Ramos (cell line): Measurements from ENCODE around the gene NOS3.

Experiments used
- in situ Hi-C: fragments of 300-500 bp; cut with MboI; formaldehyde crosslinking; loops from one replicate; pipeline ENCODE4 v1.14.3; 2022; ENCODE audit warnings: low sequenced_read_pairs; ENCODE audit not compliant: unreplicated experiment

Gene NOS3

DNA sequence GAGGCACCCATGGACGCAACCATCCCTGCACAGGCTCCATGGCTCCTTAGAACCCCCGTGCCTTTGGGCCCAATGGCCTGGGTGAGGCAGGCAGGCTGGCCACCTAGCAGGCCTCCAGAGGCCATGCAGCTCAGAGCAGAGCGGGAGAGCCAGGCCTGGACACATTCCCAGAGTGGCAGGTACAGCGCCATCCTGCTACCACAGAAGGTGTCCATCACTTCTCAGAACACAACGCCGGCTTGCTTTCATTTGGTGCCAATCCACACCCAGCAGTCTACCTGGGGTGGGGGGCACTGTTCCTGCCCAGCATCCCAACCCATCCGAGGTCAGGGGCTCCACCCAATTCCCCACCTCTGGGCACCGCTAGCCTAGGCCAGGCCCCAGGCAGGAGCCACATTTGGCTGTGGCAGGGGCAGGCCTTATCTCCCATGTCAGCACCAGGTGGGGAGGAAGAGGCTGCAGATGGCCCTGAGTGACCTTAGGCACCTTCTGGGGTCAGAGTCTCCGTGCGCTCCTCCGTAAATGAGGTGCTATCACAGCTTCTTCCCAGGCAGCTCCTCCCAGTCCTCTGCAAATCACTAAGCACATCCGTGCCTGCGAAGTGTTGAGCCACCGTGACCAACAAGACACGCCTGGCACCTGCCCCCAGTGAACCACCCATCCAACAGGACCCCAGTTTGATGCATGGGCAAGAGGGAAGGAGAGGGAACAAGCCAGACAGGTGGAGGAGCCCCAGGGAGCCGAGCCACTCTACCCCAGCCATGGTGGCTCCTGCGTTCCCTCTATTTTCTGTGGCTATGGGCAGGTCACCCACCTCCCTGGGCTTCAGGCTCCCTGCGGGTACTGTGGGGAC lies 26.9 kb upstream of the NOS3 start:
- in situ Hi-C loops = no loop called here

DNA sequence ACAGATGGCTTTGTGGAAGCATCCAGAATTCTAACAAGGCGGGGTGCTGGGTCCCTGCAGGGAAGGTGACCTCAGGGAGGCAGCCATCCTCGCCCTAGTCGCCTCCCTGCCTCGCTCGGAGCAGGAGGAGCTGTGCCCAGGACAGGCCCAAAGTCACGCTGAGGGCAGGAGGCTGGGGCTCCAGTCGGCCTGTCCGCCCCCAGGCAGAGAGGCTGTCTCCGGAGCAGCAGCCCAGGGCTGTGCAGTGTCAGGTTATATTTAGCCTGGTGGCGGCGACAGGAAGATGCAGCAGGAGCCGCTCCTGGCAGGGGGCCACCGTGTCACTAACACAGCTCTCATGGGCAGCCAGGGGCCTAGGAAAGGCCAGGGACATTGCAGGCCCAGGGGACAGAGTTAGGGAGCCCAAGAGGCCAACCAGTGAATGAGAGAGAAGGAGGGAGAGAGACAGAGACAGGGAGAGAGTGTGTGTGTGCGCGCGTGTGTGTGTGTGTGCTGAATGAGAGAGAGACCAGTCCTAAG lies 26.2 kb upstream of the NOS3 start:
- in situ Hi-C loops = no loop called here

DNA sequence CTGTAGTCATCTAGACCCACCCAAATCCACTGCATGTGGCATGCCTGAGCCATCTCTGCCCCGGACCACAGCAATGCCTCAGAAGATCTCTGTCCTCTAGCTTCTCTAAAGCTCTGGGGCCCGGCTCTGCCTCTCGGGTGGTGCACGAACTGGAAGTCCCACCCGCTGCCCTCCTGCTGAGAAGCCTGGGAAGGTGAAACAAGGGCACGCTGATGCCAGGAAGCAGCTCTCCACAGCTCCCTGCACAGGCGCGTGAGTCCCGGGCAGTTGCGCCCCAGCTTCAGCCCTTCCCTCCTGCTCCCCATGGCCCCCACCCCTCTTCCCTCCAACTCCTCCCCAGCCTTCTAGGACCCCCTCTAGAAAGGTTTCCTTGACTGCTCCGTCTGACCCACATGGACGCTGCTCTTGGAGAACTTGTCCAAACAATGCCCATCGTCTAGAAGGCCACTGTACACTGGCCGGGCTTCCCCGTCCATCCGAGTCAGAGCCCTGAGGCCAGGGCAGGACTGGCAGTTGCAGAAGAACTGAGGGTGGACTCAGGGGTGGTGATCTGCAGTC lies 25.5 kb upstream of the NOS3 start:
- in situ Hi-C loops = no loop called here

DNA sequence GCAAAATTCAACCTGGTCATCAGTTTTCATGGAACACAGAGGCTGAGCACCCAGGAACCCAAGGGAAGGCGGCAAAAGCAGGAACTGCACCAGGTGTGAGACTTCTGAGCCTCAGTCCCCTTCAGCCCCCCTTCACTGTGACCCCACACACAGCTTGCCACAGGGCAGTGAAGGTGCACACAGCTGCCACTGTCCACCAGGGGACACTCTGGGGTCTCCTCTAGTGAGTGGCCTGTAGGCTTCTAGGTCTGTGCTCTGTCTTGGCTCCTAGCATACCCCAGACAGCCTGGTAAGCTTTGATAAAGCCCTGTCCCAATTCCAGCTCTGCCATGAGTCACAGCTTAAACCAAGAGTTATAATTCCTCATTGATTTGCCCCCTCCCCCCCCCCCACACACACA lies 24.8 kb upstream of the NOS3 start:
- in situ Hi-C loops = no loop called here

DNA sequence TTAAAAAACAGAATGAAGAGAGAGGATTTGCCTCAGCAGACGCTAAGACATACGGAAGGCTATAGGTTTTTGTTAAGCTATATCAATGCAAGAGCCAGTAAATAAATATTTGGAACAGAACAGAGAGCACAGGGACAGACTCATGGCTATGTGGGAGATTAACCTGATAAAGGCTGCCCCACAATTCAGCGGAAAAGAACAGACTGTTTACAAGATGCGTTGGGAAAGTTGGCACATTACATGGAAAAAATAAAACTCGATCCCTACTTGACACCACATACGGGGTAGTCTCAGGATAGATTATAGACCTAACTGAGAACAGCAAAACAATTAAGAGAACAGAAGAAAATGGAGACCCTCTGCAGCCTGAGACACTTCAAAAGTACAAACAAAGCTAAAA lies 23.5 kb upstream of the NOS3 start:
- in situ Hi-C loops = no loop called here

DNA sequence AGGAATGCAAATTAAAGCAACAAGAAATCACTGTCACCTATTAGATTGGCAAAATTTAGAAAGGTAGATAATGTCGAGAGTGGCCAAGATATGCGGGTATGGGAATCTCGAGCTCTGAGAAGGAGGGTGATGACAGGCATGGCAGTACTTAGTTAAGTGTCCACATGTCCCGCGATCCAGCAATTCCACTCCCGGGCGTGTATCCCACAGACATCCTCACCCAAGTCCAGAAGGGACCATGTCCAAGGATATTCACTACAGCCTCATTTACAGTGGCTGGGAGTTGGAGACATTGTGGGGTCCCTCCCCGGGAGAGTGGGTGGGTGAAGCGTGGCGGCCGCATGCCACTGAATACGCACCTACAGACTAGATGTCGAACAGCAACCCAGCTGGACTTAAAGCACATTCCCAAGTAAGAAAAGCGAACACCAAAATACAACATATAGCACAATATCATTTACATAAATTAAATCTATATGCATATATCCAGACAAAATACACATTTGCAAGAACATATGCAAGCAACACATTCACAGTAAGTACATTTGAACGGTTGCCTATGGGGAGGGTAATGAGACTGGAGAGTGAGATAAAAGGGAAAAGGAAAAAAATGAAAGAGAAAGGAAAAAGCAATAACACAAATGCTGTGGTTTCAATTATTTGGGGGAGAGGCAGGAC lies 22.6 kb upstream of the NOS3 start:
- in situ Hi-C loops = no loop called here

DNA sequence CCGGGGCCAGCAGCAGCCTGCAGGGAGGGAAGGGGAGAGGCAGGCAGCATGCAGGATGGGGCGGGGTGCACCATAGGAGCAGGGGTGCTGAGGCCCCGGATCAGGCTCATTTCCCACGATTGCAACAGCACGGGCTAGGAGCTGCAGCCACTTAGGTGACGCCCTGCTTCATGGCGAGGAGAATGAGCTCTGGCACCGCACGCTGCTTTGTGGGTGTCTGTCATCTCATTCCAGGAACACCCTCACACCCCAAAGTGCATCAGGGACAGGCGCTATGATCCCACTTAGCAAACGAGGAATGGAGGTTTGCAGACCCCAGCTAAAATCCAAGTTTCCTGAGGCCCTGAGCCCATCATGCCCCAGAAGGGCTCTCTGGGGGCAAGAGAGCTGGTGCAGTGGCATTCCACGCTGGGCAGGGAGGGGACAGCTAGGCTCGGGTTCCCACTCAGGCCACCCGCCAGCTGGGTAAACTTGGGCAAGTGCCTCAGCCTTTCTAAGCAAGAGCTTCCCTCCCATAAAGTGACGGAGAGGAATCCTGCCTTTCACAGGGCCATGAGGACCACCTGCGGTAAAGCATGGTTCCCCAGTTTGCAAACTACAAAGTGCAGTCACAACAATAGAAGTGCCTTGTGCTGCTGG lies 22.0 kb upstream of the NOS3 start:
- in situ Hi-C loops = no loop called here

DNA sequence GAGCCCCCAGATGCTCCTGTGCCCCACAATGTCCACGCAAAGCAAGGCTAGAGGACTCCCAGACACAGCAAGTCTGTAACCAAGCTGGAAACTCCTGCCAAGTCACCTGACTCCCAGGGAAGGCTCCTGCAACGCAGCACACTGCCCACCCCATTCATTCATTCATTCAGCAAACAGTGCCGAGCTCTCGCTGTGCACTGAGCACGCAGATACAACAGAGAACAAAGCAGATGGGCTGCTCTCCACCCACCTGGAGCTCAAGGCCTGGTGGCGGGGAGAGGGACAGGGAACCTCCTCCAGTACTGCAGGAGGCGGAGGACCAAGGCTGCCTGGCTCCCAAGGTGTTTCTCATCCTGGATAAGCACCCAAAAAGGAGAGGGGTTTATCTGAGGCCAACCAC lies 21.3 kb upstream of the NOS3 start:
- in situ Hi-C loops = no loop called here

DNA sequence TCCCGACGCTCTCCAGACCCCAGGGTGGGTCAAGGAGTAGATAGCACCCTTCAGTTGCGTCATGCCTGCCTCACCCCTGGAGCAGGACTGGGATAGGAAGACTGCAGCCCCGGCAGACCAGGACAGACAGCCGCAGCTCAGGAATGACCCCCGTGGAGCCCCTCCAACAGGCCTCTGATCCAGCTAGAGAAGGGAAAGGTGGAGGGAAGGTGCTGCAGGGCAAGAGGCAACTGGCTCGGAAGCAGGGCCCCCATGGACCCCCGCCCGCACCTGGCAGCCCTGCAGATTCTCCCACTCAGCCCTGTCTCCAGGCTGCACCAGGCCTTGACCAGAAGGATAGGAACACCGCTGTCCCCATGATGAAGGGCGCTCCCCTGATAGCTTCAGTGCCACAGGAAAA lies 20.4 kb upstream of the NOS3 start:
- in situ Hi-C loops = no loop called here

DNA sequence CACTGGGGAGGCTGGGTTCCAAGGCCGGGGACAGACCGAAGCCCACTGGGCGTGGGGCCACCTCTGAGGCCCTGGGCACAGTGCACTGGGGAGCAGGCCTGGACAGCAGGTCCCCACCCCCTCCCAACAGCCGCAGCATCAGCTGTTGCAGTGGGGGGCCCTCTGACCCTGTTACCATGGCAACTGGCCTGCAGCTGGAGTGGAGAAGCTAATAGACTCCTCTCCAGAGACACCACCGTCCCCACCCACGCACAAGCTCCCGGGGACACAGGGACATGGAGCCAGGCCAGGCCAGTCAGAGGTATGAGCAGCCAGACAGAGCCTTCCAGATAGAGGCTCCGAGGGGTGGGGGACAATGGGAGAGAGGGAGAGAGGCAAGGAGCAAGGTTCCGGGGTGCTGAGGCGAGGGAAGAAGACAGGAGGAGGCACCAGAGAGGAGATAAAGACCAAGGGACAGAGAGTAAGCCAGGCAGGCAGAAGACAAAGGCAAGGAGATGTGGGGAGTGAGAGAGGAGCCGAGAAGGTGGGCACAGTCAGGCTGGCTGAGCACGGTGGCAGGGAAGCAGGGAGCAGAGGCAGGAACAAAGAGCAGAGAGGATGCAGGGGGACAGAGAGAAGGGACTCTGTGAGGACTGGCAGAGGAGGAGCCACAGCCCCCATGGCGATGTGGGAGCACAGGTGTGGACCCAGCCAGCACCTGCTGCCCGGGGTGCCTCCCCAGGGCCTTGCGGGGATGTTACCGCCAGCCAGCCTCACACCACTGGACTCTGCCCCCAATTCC lies 19.4 kb upstream of the NOS3 start:
- in situ Hi-C loops = no loop called here

DNA sequence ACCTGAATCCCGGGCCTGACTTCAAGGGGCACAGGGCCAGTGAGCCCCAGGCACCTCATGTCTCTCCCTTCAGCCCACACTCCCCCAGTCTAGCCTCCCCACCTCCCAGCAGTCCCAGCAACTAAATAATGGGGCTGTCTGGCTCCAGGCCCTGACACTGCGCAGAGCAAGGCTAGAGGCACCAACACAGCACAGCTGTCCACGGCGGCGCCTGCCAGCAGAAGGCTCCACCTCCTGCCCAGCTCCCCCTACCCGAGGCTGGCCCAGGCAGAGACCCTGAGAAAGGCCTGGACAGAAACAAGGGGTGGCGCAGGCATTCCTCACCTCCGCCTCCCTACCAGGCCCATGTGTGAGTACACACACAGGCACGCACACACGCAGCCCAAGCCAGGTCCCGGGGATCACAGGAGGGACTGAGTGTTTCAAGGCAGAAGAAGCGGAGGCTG lies 18.8 kb upstream of the NOS3 start:
- in situ Hi-C loops = no loop called here

DNA sequence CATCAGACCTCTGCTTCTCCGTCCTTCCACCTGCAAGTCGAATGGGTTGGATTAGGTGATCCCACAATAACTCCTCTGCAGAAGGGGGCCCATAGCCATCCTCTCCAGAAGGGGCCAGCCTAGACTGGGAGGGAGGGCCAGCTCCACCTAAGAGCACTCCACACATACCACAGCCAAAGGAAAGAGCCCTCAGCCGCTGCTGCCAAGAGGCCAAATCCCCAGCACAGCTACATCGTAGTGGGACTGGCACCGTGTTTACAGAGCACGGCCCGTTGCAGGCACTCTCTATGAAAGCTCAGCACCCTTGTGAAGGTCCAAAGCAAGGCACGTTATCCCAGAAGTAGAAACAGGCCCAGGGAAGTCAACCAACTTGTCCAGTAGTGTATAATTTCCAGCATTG lies 18.1 kb upstream of the NOS3 start:
- in situ Hi-C loops = no loop called here

DNA sequence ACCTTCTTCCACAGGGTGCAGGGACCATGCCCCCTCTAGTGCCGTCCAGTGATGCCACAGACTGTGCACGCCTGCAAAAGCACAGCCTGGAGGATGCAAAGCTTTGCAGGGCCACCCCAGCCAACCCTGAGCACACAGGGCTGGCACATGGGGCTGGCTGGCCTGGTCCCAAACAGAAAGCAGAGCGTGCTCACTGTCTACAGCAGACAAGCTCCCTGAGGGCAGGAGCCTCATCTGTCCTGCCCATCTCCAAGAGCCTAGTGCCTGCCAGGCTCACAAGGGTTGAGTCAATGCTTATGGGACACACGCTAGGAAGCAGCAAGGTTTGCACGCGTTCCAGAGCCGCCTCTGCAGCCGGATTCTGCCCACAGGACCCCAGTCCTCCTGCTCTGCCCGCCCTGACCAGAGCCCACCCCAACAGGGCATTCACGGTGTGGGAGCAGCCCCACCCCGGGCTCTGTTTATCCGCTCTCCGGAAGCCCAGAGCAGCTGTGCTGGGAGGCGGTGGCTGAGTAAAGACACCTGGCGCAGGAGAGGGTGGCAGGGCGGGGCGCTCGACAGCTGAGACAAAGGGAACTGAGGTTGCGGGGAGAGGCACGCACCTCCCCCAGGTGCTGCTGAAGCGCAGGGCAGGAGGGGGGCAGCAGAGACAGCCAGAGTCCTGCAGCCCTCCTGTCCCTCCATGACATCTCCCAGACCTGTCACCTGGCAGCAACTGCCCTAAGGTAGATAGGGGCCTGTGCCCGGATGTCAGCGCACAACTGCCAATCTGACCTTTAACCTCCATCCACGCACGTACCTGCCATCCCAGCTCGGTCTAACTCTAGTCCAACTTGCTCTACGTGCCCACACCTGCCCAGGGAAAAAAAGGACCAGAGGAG lies 17.0 kb upstream of the NOS3 start:
- in situ Hi-C loops = no loop called here

DNA sequence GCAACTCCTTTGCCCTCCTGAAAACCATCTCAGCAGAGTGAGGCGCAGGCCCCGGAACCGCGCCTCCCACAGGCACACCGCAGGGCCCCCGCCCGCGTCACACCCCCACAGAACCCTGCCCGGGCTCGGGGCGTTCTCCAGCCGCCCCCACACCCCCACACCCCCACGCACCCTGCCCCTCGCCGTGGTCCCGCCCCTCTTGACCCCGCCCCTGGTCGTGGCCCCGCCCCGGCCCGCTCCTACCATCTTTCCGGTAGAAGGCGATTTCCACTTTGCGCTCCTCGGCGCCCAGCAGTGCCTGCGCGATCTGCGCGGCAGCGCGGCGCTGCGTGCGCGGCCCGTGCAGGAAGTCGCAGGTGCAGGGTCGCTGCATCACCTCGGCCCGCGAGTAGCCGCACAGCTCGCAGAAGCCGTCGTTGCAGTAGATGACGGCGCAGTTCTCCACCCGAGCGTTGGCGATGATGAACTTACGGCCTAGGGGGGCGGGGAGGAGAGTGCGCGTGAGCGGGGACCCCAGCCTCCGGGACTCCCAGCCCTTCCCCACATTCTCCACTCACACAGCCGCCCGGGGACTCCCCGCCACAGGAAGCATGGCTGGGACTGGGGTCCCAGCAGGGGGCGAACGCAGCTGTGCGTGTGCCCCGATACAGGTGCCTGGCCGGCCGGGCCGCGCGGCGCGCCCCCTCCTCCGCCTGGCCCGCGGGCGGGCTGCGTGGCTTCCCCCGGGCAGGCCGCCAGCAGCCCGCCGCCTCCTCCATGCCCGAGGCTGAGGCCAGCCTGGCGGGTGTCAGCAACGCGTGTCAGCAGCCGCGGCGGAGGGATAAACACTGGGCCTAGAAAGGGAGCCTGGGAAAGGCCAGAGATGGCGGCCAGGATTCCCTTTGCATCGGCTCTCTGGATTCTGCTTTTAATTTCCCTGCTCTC lies 16.1 kb upstream of the NOS3 start:
- in situ Hi-C loops = loop anchor here (25.0 kb wide), 1 partner anchor 537 kb away; no protein-coding TSS in a partner anchor

DNA sequence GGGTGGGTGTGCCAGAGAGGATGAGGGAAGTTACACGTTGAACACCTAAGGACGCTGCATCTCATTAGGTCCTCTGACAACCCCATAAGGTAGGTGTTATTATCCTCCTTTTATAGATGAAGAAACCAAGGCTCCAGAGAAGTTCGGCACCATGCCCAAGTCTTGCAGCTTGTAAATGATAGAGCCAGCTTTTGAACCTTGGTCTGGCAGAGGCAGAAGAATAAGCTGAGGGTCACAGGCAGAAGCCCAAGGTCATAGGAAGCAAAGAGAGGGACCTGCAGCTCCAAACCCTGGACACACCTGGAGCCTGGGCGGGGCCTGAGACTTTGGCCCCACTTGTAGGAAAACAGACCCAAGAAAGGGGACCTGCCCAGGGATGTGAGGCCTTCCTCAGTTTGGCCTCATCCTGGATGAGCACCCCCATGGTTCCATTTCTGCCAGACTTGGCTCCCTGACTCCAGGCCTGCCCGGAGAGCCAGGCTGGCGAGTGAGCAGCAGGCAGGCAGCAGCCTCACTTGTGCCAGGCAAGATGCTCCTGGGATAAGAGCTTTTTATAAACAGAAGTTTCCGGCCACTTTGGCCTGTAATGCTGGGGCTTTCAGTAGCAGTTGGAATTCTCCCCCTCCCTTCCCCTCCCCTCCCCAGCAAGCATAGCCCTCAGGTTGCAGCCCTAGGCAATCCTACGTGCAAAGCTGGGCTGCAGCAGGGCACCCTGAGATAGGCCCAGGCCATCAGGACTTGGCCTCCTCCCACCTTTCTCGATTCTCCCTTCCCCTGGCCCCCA lies 15.1 kb upstream of the NOS3 start:
- in situ Hi-C loops = loop anchor here (25.0 kb wide), 1 partner anchor 538 kb away; no protein-coding TSS in a partner anchor

DNA sequence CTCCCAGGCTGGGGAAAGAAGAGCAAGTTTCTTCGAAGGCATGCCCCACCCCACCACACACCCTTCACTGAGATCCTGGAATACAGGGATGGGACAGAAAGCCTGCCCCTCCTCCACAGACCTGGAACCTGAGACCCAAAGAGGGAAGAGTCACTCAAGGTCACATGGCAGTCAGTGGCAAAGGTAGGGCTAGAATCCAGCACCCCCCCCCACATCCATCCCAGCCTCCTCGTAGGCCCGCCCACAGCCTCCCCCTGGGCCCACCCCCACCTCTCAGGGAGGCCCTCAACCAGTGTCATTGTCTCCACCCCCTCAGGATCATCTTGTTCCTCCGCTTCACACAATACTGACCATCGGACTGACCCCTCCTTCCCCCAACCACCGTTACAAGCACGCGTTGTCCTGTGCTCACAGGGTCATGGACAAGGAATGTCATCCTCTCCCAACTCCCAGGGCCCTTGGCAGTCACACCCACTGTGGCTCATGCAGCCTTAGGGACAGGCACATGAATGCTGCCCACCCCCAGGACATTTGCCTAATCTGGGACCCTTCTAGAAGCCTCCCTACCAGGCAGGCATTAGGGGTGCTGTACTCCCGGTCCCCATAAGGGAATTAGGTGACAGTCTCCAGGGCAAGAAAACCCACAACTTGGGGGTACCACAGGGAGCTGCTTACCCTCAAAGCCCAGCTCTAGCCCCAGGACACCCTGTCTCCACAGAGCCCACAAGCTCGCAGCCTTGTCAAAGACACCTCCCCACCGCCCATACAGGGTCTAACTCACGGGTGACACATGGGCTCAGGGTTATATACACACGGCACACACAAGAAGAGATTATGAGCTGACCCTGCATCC lies 14.1 kb upstream of the NOS3 start:
- in situ Hi-C loops = loop anchor here (25.0 kb wide), 1 partner anchor 539 kb away; no protein-coding TSS in a partner anchor
